Smooth muscle cell (in vitro differentiated cells): ENCODE results near the gene HMX1. TPM values are rescaled to one million over a fixed set of nuclear protein-coding genes. Genes with fewer than 3 reads are reported as not detected.
A peak's percentile ranks its signal among the peaks of the same experiment; 100 is the strongest.

Experiments used
- DNase-seq: peaks from one replicate; lab custom pipeline; 2025; ENCODE audit not compliant: unreplicated experiment; lab: John Stamatoyannopoulos, UW
- H2AFZ ChIP-seq: fragments of 200-600 bp; sonication (generic); 2 replicates; pipeline ENCODE4 v1.6.0; 2016; ENCODE audit warnings: antibody characterized with exemption, low read depth, mild to moderate bottlenecking
- H3F3A ChIP-seq: fragments of 200-600 bp; sonication (generic); 2 replicates; pipeline ENCODE4 v1.6.0; 2017; ENCODE audit warnings: antibody characterized with exemption, low read depth
- H3K27ac ChIP-seq: fragments of 200-600 bp; sonication (generic); 2 replicates; pipeline ENCODE4 v1.5.1; 2016; ENCODE audit warnings: low read depth, mild to moderate bottlenecking
- H3K27me3 ChIP-seq: fragments of 200-600 bp; sonication (generic); 2 replicates; pipeline ENCODE4 v1.6.1; 2016; ENCODE audit warnings: low read depth, mild to moderate bottlenecking
- H3K36me3 ChIP-seq: fragments of 200-600 bp; sonication (generic); 2 replicates; pipeline ENCODE4 v1.5.1; 2016; ENCODE audit warnings: low read depth
- H3K4me1 ChIP-seq: fragments of 200-600 bp; sonication (generic); 2 replicates; pipeline ENCODE4 v1.5.1; 2016; ENCODE audit warnings: low read depth
- H3K4me2 ChIP-seq: fragments of 200-600 bp; sonication (generic); 2 replicates; pipeline ENCODE4 v1.6.0; 2016; ENCODE audit warnings: mild to moderate bottlenecking
- H3K4me3 ChIP-seq: fragments of 200-600 bp; sonication (generic); 2 replicates; pipeline ENCODE4 v1.5.1; 2016; ENCODE audit warnings: mild to moderate bottlenecking
- H3K79me2 ChIP-seq: fragments of 200-600 bp; sonication (generic); 2 replicates; pipeline ENCODE4 v1.6.0; 2016; ENCODE audit warnings: low read depth, mild to moderate bottlenecking
- H3K9ac ChIP-seq: fragments of 200-600 bp; sonication (generic); 2 replicates; pipeline ENCODE4 v1.6.0; 2016; ENCODE audit warnings: low read depth
- H3K9me3 ChIP-seq: fragments of 200-600 bp; sonication (generic); replicated peaks from 2 replicates; pipeline ENCODE4 v1.5.1; 2016; ENCODE audit warnings: low read depth
- H4K20me1 ChIP-seq: fragments of 200-600 bp; sonication (generic); 2 replicates; pipeline ENCODE4 v1.6.0; 2016; ENCODE audit warnings: low read depth
- WGBS: methylation state at CpG from one replicate; pipeline ENCODE4 v1.1.7; 2016; ENCODE audit warnings: low lambda C conversion rate; 5-methylcytosine and 5-hydroxymethylcytosine counted together
- polyA plus RNA-seq: library from polyadenylated mRNA; unstranded; fragments of >200 nt; fragmentation: Nextera tagmentation; extraction: Ambion mirVana; gene quantifications from 2 replicates; pipeline ENCODE4 v1.2.1, GENCODE V29; 2016
- total RNA-seq: library from RNA; depleted of rRNA; stranded (reverse); fragments of >200 nt; gene quantifications from 2 replicates; pipeline ENCODE4 v1.2.3, GENCODE V29; 2014
- TF ChIP-seq, protein P1 (sequence below): fragments of 200-600 bp; sonication (generic); IDR thresholded peaks from 2 replicates; pipeline ENCODE4 v1.5.1; 2017; ENCODE audit warnings: borderline replicate concordance, mild to moderate bottlenecking, antibody characterized with exemption; ENCODE audit not compliant: insufficient read depth, poor library complexity, severe bottlenecking

The HMX1 gene
- total and polyA plus RNA-seq, 2 experiments from 2014 or later: not detected

DNA sequence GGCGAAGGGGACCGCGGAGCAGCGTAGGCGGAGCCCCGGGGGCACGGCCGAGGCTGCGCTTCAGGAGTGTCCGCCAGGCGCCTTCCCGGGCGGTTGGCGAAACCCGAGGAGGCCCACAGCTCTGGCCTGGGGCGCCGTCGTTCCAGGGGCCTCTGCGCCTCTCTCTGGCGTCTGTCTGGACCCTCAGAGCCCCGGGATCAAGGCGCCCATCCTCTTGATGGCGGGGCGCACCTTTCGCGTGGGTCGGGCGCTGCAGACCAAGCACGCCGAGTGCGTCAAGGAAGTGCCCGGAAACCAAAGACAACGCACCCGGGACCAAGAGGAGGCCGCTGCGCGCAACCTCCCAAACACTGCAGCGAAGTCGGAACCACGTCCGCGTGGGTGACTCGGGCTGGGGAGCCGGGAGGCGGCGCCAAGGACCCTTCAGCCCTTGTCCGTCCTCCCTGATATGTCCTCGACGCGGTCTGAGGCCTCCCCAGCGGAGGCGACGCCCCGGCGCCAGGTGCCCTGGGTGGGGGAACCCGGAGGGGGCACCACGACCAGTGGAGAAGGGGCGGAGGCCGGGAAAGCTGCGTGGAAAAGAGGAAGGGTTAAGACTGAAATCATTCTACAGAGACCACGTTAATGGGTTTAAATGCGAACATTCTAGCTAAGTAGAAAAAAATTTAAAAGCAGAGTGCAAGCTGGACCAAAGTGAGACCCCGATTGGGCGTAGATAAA, 9.9 kb downstream of the HMX1 start:
- no peak overlapping the region for H3K27ac ChIP-seq
- no peaks in the 10 kb centered on the region for H3K9me3 ChIP-seq
- H3K4me1 ChIP-seq: peaks cover 22% of the 10 kb centered on the region
- H4K20me1 ChIP-seq: no peaks in the 10 kb centered on the region
- no peak overlapping the region for H2AFZ ChIP-seq
- H3F3A ChIP-seq: no peaks in the 10 kb centered on the region
- no peak overlapping the region for H3K9ac ChIP-seq
- H3K79me2 ChIP-seq: no peaks in the 10 kb centered on the region
- no peaks in the 10 kb centered on the region for H3K36me3 ChIP-seq
- WGBS: 3% methylated on average over 64 of the region's 64 CpGs
- H3K4me3 ChIP-seq: peak overlapping the region; percentile 10
- peak overlapping the region; percentile 68 for H3K4me2 ChIP-seq
- TF ChIP-seq, protein P1, sequence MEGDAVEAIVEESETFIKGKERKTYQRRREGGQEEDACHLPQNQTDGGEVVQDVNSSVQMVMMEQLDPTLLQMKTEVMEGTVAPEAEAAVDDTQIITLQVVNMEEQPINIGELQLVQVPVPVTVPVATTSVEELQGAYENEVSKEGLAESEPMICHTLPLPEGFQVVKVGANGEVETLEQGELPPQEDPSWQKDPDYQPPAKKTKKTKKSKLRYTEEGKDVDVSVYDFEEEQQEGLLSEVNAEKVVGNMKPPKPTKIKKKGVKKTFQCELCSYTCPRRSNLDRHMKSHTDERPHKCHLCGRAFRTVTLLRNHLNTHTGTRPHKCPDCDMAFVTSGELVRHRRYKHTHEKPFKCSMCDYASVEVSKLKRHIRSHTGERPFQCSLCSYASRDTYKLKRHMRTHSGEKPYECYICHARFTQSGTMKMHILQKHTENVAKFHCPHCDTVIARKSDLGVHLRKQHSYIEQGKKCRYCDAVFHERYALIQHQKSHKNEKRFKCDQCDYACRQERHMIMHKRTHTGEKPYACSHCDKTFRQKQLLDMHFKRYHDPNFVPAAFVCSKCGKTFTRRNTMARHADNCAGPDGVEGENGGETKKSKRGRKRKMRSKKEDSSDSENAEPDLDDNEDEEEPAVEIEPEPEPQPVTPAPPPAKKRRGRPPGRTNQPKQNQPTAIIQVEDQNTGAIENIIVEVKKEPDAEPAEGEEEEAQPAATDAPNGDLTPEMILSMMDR: no peak
- no peak for DNase-seq
- H3K27me3 ChIP-seq: peaks cover 100% of the 10 kb centered on the region

DNA sequence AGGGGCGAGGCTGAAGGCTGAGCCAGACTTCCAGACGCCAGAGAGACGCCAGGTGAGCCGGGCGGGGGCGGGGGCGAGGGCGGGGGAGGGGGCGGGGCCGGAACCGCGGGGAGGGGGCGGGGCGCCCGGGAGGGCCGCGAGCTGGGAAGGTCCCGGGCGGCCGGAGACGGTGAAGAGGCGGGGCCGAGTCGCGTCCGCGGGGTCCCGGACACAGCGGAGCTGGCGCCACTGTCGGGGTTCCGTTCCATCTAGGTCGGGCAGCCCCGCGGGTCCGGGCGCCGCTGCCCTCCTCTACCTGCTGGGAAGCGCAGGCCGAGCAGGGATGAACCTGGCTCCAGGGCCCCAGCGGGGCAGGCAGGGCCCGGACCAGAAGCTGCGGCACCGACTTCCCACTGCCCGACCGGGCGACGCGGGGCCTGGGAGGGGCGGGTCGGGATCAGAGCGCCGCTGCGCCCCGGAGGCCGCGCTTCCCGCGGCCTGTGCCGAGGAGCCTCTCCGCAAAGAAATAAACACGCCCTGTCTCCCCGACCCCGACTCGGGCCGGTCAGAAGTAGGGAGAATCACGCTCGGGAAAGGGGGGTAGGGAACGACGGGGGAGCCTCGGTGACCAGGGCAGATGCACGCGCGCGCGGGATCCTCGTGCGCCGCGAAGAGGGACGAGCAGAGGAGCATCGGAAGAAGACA, 10.6 kb downstream of the HMX1 start:
- Histone ChIP-seq H3K27ac (no peak overlapping the region), H3K9me3 (no peaks in the 10 kb centered on the region), H2AFZ (no peak overlapping the region), H3K4me3 (peak overlapping the region; percentile 10), H3K79me2 (no peaks in the 10 kb centered on the region), H3K4me2 (peak overlapping the region; percentile 68), H3K4me1 (peaks cover 22% of the 10 kb centered on the region), H3K27me3 (peaks cover 100% of the 10 kb centered on the region), H3K9ac (no peak overlapping the region), H3F3A (no peaks in the 10 kb centered on the region), H3K36me3 (no peaks in the 10 kb centered on the region), H4K20me1 (no peaks in the 10 kb centered on the region)
- WGBS: under 1% methylated on average over 65 of the region's 82 CpGs
- TF ChIP-seq, protein P1: no peak
- DNase-seq: no peak

DNA sequence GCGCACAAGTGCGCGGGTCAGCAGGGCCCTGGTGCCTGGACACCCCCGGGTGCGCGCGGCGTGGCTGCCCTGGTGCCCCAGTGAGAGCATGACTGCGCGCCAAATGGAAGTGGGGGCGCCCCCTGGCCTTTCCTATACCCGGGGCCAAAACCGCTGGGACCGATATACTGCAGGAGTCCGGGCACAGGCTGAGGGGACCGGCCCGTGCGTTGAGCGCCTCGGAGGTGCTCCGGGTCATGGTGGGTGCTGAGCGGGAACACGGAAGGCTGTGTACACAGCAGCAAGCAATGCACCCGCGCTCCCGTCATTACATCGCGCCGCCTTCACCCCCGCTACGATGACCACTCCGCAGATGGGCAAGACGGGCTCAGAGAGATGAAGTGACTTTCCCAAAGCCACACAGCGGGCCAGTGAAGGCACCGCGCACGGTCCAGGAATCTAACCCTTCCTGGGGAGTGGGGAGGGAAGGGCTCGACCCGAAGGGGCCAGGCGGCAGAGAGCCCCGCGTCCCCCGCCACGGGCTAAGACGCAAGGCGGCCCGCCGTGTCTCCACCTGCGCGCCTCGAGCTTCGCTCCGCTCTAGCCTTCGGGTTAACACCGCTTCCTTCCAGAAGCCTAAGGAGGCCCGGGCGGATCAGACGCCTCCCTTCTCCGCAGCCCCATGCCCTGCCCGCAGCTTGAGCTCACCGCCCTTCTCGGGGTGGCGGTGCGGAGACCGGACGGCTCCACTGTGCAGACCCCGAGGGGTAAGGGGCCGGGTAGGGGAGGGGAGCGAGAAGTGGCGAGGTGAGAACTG, 11.3 kb downstream of the HMX1 start:
- no peaks in the 10 kb centered on the region for H3K36me3 ChIP-seq
- H4K20me1 ChIP-seq: no peaks in the 10 kb centered on the region
- no peak overlapping the region for H2AFZ ChIP-seq
- H3K27ac ChIP-seq: no peak overlapping the region
- H3K79me2 ChIP-seq: no peaks in the 10 kb centered on the region
- H3K4me2 ChIP-seq: no peak overlapping the region
- H3K27me3 ChIP-seq: peaks cover 100% of the 10 kb centered on the region
- H3K9me3 ChIP-seq: no peaks in the 10 kb centered on the region
- H3K9ac ChIP-seq: no peak overlapping the region
- H3F3A ChIP-seq: no peaks in the 10 kb centered on the region
- WGBS: 4% methylated on average over 68 of the region's 70 CpGs
- H3K4me1 ChIP-seq: peaks cover 22% of the 10 kb centered on the region
- TF ChIP-seq, protein P1: no peak
- no peak for DNase-seq
- H3K4me3 ChIP-seq: no peak overlapping the region
